Activated CD4-positive, alpha-beta T cell treated with anti-CD3 and anti-CD28 coated beads, Interleukin-2, amount 50 U/mL, for 16 hours (primary cell): Measurements from ENCODE around the gene SEMA4B.
"Not testable (repeated sequence)": the region's sequence is repeated elsewhere in the genome, so short reads cannot be mapped to it uniquely, and the experiment has no call there.

Experiments used
- DNase-seq: peaks from one replicate; pipeline ENCODE4 v3.0.0-alpha.2; 2020

The SEMA4B gene

GRCh38 chr15:90265271-90266060 is 64.3 kb downstream of the SEMA4B start, which contains the start of gene NGRN:
Gene NGRN, plus strand, starts transcription at chr15:90265672. Its CDS starts 41 bp downstream, at chr15:90265713.
- DNase-seq = peak; percentile 95

DNA sequence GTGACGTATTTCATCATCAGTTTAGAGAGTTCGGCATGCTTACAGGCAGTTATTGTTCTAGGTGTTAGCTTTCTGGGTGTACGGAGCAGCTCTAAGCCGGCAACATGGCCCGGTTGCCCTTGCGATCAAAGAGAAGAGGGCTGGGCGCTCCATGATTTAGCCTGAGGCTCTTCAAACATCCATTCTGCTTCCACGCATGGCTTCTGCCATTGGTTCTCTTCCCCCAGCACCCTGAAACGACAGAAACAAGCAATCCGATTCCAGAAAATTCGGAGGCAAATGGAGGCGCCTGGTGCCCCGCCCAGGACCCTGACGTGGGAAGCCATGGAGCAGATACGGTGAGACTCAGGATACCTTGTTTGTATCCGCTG is 64.9 kb downstream of the SEMA4B start:
- peak; percentile 59 for DNase-seq

DNA sequence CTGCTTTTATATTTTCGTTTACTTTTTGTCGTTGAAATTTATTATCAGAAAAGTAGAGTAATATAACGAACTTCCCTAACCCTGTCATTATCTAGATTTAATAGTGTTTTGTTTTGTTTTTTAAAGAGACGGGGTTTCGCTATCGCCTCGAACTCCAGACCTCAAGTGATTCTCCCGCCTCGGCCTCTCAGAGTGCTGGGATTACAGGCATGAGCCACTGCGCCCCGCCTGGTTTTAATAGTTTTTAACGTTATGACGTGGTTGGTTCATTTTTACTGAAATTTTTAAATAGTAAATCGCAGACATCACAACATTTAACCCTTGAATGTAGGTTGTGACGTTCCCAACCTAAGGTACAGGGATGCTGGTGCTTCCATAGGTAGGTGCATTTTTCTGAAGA is 65.4 kb downstream of the SEMA4B start:
- DNase-seq = peak; percentile 34

DNA sequence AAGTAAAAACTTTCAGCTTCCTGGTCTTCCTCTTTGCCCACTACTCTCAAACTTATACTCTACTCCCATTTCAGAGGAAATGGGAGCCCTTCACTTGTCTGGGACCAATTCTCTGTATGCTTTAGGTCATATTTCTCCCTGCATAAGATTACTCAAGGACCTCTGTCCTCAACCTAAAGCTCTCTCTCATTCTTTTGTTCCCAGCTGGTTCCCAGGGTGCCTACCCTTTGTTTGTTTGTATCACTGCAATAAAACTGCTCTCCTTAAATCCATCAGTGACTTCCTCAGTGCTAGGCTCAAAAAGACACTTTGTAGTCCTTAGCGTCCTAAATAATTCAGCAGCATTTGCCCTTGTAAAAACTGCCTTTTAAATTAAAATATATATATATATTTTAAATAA is 67.3 kb downstream of the SEMA4B start:
- no peak for DNase-seq

- DNase-seq = no peak
These were observed 69.5 kb downstream of the SEMA4B start for GRCh38 chr15:90270502-90271150.

- DNase-seq = no peak
These were observed 70.5 kb downstream of the SEMA4B start for GRCh38 chr15:90271459-90272166.

DNA sequence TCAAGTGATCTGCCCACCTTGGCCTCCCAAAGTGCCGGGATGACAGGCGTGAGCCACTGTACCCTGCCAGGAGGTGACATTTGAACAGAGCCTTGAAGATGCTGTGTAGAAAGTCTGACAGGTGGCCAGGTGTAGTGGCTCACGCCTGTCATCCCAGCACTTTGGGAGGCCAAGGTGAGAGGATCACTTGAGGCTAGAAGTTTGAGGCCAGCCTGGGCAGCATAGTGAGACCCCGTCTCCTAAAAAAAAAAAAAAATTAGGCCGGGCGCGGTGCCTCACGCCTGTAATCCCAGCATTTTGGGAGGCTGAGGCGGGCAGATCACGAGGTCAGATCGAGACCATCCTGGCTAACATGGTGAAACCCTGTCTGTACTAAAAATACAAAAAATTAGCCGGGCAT is 77.3 kb downstream of the SEMA4B start:
- DNase-seq = not testable (repeated sequence)
